ENCODE data around the gene HUS1B. TPM values are rescaled to one million over a fixed set of nuclear protein-coding genes. Genes with fewer than 3 reads are reported as not detected.

The HUS1B gene
- total RNA-seq, 1 donor from 2014 or later: 0.41 TPM

GRCh38 chr6:650098-650497, 6.8 kb downstream of the HUS1B start:
- no peak for DNase-seq (ENCODE audit: extremely low spot score, unreplicated experiment)

GRCh38 chr6:642805-643204, 14.1 kb downstream of the HUS1B start:
- Mint-ChIP-seq H3K9me3 (no peaks in the 10 kb centered on the region), H3K4me1 (ENCODE audit: unreplicated experiment) (peaks cover 6% of the 10 kb centered on the region), H3K4me3 (no peak overlapping the region), H3K27ac (no peak overlapping the region), H3K27me3 (no peaks in the 10 kb centered on the region), H3K36me3 (peaks cover 13% of the 10 kb centered on the region)
- no peak for TF ChIP-seq CTCF (conservative IDR thresholded peaks at IDR 0.05)
- DNase-seq (ENCODE audit: extremely low spot score, unreplicated experiment): no peak

More at GRCh38 chr6:650098-650497, 6.8 kb downstream of the HUS1B start:
- Mint-ChIP-seq H3K9me3 (no peaks in the 10 kb centered on the region), H3K4me1 (ENCODE audit: unreplicated experiment) (peaks cover 6% of the 10 kb centered on the region), H3K27me3 (no peaks in the 10 kb centered on the region), H3K4me3 (no peak overlapping the region), H3K36me3 (peaks cover 4% of the 10 kb centered on the region), H3K27ac (no peak overlapping the region)
- TF ChIP-seq CTCF (conservative IDR thresholded peaks at IDR 0.05): no peak

- no peak overlapping the region for H3K4me3 Mint-ChIP-seq
- H3K27me3 Mint-ChIP-seq: no peaks in the 10 kb centered on the region
- TF ChIP-seq CTCF (conservative IDR thresholded peaks at IDR 0.05): no peak
- H3K4me1 Mint-ChIP-seq (ENCODE audit: unreplicated experiment): no peaks in the 10 kb centered on the region
- H3K36me3 Mint-ChIP-seq: peaks cover 25% of the 10 kb centered on the region
- no peak overlapping the region for H3K27ac Mint-ChIP-seq
- no peaks in the 10 kb centered on the region for H3K9me3 Mint-ChIP-seq
- no peak for DNase-seq (ENCODE audit: extremely low spot score, unreplicated experiment)
Observed at GRCh38 chr6:641225-641985, 15.5 kb downstream of the HUS1B start.

- H3K27ac Mint-ChIP-seq: no peak overlapping the region
- peaks cover 31% of the 10 kb centered on the region for H3K36me3 Mint-ChIP-seq
- no peak overlapping the region for H3K4me3 Mint-ChIP-seq
- H3K4me1 Mint-ChIP-seq (ENCODE audit: unreplicated experiment): no peaks in the 10 kb centered on the region
- no peaks in the 10 kb centered on the region for H3K9me3 Mint-ChIP-seq
- DNase-seq (ENCODE audit: extremely low spot score, unreplicated experiment): no peak
- TF ChIP-seq CTCF (conservative IDR thresholded peaks at IDR 0.05): no peak
- no peaks in the 10 kb centered on the region for H3K27me3 Mint-ChIP-seq
Observed at GRCh38 chr6:636488-636887, 20.4 kb downstream of the HUS1B start.

- Mint-ChIP-seq H3K36me3 (peaks cover 26% of the 10 kb centered on the region), H3K4me3 (no peak overlapping the region), H3K4me1 (ENCODE audit: unreplicated experiment) (no peaks in the 10 kb centered on the region), H3K9me3 (no peaks in the 10 kb centered on the region), H3K27me3 (no peaks in the 10 kb centered on the region), H3K27ac (no peak overlapping the region)
- no peak for TF ChIP-seq CTCF (conservative IDR thresholded peaks at IDR 0.05)
- no peak for DNase-seq (ENCODE audit: extremely low spot score, unreplicated experiment)
Observed at GRCh38 chr6:635233-635632, 21.7 kb downstream of the HUS1B start.
